CD4-positive, alpha-beta T cell treated with Interferon alpha-2 for 1 hour (primary cell): ENCODE data around the gene ZNF502.
A peak's percentile ranks its signal among the peaks of the same experiment; 100 is the strongest.
"Not testable (repeated sequence)": the region's sequence is repeated elsewhere in the genome, so short reads cannot be mapped to it uniquely, and the experiment has no call there.

Experiments
- DNase-seq, 2 donors: peaks; one replicate each; pipeline ENCODE4 v3.0.0-alpha.2; 2020 to 2022

The ZNF502 gene

DNA sequence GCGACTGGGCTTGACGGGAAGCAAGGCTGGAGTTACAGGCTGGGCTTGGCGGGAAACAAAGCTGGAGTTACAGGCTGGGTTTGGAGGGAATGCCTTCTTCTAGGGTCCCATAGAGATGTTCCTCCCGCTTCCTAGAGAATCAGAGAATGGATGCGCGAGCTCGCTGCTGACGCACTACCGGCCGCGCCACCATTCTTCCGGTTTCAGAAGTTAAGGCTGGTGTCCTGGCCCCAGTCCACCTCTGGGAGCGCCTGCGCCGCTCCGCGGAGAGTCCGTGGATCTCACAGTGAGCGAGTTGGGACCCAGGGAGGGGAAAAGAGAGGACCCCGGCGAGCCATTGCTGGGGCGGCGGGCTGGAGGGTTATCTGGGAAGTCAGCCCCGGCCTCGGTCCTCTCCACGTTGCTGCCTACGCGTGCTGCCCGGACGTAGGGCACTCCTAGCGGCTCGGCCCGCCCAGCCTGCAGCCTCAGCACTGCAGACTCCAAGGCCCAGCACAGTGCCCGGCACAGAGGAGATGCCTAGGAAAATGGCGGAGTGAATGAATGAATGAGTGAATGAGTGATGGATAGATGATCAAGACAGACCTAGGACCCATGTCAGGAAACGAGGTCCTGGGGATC, at the start of gene ZNF502:
Gene ZNF502 (plus strand): TSS at position 206 of the 621 bp plus-strand sequence. CDS start 7,602 bp downstream, outside the sequence.
- peak; percentile 62 to 65 for DNase-seq

DNA sequence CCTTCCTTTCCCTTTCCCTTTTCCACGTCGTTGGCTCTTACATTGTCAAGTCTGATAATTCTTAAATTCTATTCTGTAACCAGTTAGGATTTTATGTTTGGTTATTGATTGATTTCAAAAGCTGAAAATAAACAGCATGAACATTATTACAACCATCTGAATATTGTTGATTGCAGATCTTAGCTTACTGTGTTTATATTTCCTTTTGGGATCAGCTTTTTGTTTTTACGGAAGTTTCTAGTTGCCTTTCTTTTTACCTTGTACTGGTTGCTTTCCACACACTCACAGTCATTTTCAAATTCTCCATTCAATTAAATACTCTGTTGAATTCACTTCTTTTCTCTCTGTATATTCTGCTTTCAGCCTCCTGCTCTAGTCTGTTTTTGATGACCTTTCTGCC, 47.3 kb upstream of the ZNF502 start:
- no peak for DNase-seq

DNA sequence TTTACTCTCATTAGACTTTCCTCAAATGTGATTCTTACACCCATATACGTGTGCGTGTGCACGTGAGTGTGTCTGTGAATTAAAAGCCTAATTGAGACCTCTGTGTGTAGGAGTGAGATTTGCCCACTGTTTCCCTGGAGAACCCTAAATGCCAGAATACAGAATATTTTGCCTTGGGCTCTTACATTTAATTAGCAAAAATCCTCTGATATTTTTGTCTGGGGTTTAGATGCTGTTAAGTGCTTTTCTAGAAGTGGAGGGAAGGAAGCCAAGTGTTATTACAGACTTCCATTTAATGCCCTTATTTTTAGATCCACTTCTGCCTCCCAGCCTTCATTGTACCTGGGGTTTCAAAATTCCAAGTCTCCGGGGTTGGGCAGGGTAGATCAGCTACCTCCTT, 46.1 kb upstream of the ZNF502 start:
- no peak for DNase-seq

GRCh38 chr3:44669760-44670159, 42.7 kb upstream of the ZNF502 start:
- no peak for DNase-seq

DNA sequence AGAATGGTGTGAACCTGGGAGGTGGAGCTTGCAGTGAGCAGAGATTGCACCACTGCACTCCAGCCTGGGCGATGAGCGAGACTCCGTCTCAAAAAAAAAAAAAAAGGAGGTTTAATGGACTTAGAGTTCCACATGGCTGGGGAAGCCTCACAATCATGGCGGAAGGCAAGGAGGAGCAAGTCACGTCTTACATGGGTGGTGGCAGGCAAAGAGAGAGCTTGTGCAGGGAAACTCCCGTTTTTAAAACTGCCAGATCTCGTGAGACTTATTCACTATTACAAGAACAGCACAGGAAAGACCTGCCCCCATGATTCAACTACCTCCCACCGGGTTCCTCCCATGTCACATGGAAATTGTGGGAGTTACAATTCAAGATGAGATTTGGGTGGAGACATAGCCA, 39.0 kb upstream of the ZNF502 start:
- not testable (repeated sequence) for DNase-seq

DNA sequence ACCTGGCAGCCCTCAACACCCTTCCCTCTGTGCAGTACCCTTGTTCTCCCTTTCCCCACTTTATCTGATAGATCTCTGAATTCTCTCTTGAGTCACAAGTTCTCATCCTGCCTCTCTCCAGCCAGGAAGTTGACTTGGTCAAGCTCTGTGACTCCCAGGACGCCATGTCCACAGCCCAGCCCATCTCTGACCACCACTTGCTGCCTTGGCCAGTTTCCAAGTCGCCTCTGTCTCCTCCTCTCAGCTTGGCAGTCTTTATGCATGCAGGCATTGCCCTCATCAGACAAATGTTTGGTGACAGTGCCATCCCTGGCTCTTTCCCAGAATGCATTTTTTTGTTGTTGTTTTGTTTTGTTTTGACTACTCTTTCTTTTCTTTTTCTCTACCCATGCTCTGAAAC, 38.2 kb upstream of the ZNF502 start:
- no peak for DNase-seq

DNA sequence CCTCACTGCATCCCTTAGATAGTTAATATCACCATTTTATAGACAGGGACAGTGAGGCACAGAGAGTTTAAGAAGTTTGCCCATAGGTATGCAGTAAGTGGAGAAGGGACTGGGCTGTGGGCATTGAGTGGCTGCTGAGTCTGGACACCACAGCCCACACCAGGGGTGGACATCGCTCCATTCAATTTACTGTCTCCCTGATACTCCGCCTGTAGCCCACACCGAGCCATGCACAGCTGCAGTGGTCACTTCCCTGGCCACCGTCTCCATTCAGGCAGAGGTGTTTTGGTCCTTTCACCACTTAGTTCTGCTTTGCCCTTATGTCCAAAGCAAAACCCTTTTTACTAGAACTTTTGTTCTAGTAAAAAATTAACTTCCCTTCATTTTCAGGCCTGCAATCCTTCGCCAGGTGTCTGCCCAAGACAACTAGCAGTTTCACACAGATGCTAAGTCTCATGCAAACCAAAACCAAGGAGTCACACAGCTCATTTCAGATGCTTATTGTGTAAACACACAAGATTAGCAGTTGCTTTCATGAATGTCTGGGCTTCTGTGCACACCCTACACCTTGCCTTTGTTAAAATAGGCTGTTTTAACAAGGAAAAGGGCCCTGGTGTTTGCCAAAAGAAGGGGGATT, 33.9 kb upstream of the ZNF502 start:
- no peak for DNase-seq

GRCh38 chr3:44680921-44681455, 31.5 kb upstream of the ZNF502 start:
- no peak for DNase-seq

GRCh38 chr3:44682182-44682896, 30.1 kb upstream of the ZNF502 start:
- no peak for DNase-seq

DNA sequence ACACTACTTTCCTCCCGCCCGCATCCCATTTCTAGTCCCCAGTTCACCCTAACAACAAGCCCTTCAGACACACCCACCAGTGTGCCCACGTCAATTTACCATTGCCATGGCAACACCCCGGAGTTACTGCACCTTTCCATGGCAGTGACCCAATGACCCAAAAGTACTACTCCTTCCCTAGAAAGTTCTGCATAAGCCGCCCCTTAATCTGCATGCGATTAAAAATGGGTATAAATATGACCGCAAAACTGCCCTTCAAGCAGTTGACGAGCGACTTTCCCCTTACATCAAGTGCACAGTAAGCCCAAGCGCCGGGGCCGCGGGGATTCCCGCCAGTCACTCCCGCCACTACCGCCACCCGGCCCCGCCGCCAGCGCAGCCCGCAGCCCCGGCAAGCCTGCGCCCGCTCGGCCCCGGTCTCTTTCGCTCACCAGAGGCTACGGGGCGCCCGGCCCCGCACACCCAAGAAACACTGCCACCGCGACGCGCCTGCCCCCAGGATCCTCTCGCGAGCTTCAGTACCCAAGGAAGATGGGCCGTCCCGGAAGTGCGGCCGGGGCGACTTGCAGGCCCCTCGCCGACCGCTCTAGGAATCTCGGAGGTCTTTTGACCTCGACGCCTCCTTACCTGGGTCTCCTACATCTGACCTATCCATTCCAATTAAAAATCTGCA, 27.2 kb upstream of the ZNF502 start:
- DNase-seq: peak; percentile 56 to 64

- no peak for DNase-seq
Measured at GRCh38 chr3:44687898-44688297, 24.6 kb upstream of the ZNF502 start.

GRCh38 chr3:44721231-44722102, 9.0 kb downstream of the ZNF502 start:
- DNase-seq: no peak

DNA sequence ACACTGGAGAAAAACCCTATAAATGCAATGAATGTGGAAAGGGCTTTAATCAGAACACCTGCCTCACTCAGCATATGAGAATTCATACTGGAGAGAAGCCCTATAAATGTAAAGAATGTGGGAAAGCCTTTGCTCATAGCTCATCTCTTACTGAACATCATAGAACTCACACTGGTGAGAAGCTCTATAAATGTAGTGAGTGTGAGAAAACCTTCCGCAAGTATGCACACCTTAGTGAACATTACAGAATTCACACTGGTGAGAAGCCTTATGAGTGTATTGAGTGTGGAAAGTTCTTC, 9.6 kb downstream of the ZNF502 start:
- no peak for DNase-seq

DNA sequence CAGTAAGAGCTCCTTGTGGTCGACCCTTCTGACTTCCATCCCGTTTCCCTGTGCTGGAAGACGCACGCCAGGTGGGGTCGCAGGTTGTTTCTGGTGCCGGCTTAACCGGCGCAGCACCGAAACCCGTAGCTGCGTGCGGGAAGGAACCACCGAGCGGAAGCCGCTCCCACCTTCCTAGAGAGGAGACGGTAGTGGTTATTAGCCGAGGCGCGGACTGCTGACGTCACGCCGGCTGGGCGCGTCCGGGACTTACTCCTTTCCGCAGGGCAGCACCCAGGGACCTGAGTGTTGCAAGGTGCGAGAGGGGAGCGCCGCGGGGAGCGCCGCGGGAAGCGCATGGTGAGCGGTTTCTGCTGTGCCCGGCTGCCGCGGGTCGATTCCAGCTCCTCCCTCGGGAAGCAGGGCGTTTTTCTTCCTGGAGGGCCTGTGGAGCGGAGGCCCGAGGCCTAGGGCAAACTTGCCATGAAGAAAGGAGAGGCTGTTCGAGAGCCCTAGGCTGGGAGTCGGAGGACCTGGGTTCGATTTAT, 17.0 kb downstream of the ZNF502 start, which contains the start of gene ZNF501:
Gene ZNF501 (plus strand): TSS at position 252 of the 527 bp plus-strand sequence. CDS start 4,787 bp downstream, outside the sequence.
- DNase-seq: peak; percentile 88

GRCh38 chr3:44734646-44735168, 22.2 kb downstream of the ZNF502 start:
- DNase-seq: no peak

GRCh38 chr3:44761101-44761423, 48.6 kb downstream of the ZNF502 start:
- no peak for DNase-seq

GRCh38 chr3:44761424-44762169, 49.1 kb downstream of the ZNF502 start, which contains the start of the genes KIAA1143 and KIF15:
Gene KIAA1143 (minus strand): TSS chr3:44761619. CDS start chr3:44761602, 17 bp downstream.
Gene KIF15 (plus strand): TSS chr3:44761794. CDS start chr3:44761866, 72 bp downstream.
- DNase-seq: peak; percentile 94 to 96

GRCh38 chr3:44762170-44762677, 49.8 kb downstream of the ZNF502 start:
- no peak for DNase-seq

DNA sequence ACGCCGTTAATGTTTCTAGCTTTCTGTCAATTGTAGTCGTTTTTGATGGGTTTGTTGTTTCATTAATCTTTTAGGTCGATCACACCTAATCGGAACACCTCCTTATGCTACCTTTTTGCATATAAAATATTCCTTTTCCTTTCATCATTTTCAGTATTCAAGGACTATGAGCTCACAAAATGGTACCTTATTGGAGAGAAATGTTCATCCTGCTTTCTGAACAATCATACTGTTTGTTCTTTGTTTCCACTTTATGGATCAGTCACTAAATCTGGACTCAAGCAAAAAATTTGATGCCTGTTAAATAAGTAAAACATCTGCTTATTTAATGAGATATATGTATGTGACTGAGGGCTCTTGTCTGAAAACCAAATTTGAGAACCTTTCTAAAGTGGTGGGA, 50.2 kb downstream of the ZNF502 start:
- DNase-seq: no peak

DNA sequence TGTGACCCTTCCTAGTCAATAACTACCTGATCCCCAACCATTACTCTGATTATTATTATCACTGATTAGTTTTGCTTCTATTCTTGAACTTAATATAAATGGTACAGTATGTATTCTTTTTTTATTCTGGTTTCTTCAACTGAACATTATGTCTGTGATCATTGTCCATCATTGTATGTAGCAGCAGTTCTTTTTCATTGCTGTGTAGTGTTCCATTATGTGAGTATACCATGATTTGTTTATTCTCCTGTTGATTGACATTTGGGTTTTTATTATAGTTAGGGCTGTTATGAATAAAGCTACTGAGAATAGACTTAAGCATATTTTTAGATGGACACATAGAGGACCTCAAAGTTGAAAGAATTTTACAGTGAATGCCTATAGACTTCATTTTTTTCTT, 51.8 kb downstream of the ZNF502 start:
- no peak for DNase-seq
